OCI-M1 (cell line): Measurements from ENCODE around the gene MUC6.

ENCODE experiments used
- DNase-seq: peaks from one replicate; lab custom pipeline; 2025; lab: John Stamatoyannopoulos, UW

MUC6 gene

GRCh38 chr11:1052133-1053011 is 15.9 kb upstream of the MUC6 start:
- DNase-seq = no peak

GRCh38 chr11:1051356-1052132 is 15.0 kb upstream of the MUC6 start:
- no peak for DNase-seq

GRCh38 chr11:1050581-1051355 is 14.2 kb upstream of the MUC6 start:
- DNase-seq = peak; percentile 74

- DNase-seq = no peak
Observed at GRCh38 chr11:1049911-1050580, 13.5 kb upstream of the MUC6 start.

- DNase-seq = no peak
Observed at GRCh38 chr11:1049431-1049891, 12.9 kb upstream of the MUC6 start.

- DNase-seq = no peak
Observed at GRCh38 chr11:1049071-1049405, 12.5 kb upstream of the MUC6 start.

GRCh38 chr11:1048375-1049070 is 12.0 kb upstream of the MUC6 start:
- DNase-seq = no peak

- DNase-seq = no peak
Observed at GRCh38 chr11:1047595-1048156, 11.2 kb upstream of the MUC6 start.

- no peak for DNase-seq
Observed at GRCh38 chr11:1044160-1044559, 7.6 kb upstream of the MUC6 start.

- no peak for DNase-seq
Observed at GRCh38 chr11:1043563-1044096, 7.1 kb upstream of the MUC6 start.

GRCh38 chr11:1042626-1043562 is 6.4 kb upstream of the MUC6 start:
- no peak for DNase-seq

- DNase-seq = peak; percentile 39
Observed at GRCh38 chr11:1041936-1042608, 5.6 kb upstream of the MUC6 start.

- DNase-seq = no peak
Observed at GRCh38 chr11:1041471-1041870, 5.0 kb upstream of the MUC6 start.

- no peak for DNase-seq
Observed at GRCh38 chr11:1041149-1041467, 4.6 kb upstream of the MUC6 start.

- no peak for DNase-seq
Observed at GRCh38 chr11:1040428-1041148, 4.1 kb upstream of the MUC6 start.

GRCh38 chr11:1039481-1040427 is 3.2 kb upstream of the MUC6 start:
- DNase-seq = no peak

- no peak for DNase-seq
Observed at GRCh38 chr11:1038921-1039320, 2.4 kb upstream of the MUC6 start.
